ENCODE results near the gene POTEJ. TPM values are rescaled to one million over a fixed set of nuclear protein-coding genes. Genes with fewer than 3 reads are reported as not detected.
"Not testable (repeated sequence)": the region's sequence is repeated elsewhere in the genome, so short reads cannot be mapped to it uniquely, and the experiment has no call there.

The POTEJ gene
- total RNA-seq, 1 experiment from 2014 or later = not detected

- not testable (repeated sequence) for DNase-seq, H3K4me3 ChIP-seq, H3K27me3 ChIP-seq, H3K9me3 ChIP-seq, H3K36me3 ChIP-seq
These were observed 81.0 kb downstream of the POTEJ start for GRCh38 chr2:130692041-130692770.

GRCh38 chr2:130693474-130693873, 82.2 kb downstream of the POTEJ start:
- H3K9me3 ChIP-seq, H3K27me3 ChIP-seq, H3K4me3 ChIP-seq, H3K36me3 ChIP-seq: not testable (repeated sequence)
- DNase-seq = peak; percentile 31

GRCh38 chr2:130703250-130703649, 92.0 kb downstream of the POTEJ start:
- not testable (repeated sequence) for H3K27me3 ChIP-seq, H3K9me3 ChIP-seq, H3K4me3 ChIP-seq, H3K36me3 ChIP-seq, DNase-seq

Other genes starting within 250 kb of the POTEJ start
- gene POTEI, start 102.1 kb upstream of the POTEJ start, total RNA-seq (2014; rRNA removed; shearing (Covaris generic); ENCODE audit: low replicate concordance) = 0.10 and 0.13 TPM in 2 replicates
- not detected in 2 replicates for gene CFC1B, start 90.2 kb upstream of the POTEJ start, total RNA-seq (2014; rRNA removed; shearing (Covaris generic); ENCODE audit: low replicate concordance)
- gene CFC1, start 11.9 kb upstream of the POTEJ start, total RNA-seq (2014; rRNA removed; shearing (Covaris generic); ENCODE audit: low replicate concordance) = not detected in 2 replicates
- not detected in 2 replicates for gene GPR148, start 117.6 kb downstream of the POTEJ start, total RNA-seq (2014; rRNA removed; shearing (Covaris generic); ENCODE audit: low replicate concordance)
- gene AMER3, start 144.1 kb downstream of the POTEJ start, total RNA-seq (2014; rRNA removed; shearing (Covaris generic); ENCODE audit: low replicate concordance) = not detected in 2 replicates
- 0.89 and 7.6 TPM in 2 replicates for gene ARHGEF4, start 225.5 kb downstream of the POTEJ start, total RNA-seq (2014; rRNA removed; shearing (Covaris generic); ENCODE audit: low replicate concordance)